Thoracic aorta (tissue), 2 donors: Measurements from ENCODE around the gene TMPRSS11F. TPM values are rescaled to one million over a fixed set of nuclear protein-coding genes. Genes with fewer than 3 reads are reported as not detected.

Experiments used
- ATAC-seq: fragments of 150-250 bp; one replicate; pipeline ENCODE4 v1.8.0; 2017; ENCODE audit warnings: low read depth; ENCODE audit not compliant: insufficient number of reproducible peaks, low FRiP score
- DNase-seq: peaks from one replicate; pipeline ENCODE4 v3.0.0-alpha.2; 2020; ENCODE audit warnings: low spot score
- H3K27ac ChIP-seq, 2 donors: fragments of 200-600 bp; sonication (generic); 1 replicate in 1 of 2; 2 replicates in 1 of 2; pipeline ENCODE4 v1.5.1; 2016; ENCODE audit warnings: mild to moderate bottlenecking in 2 of 2, moderate library complexity in 2 of 2
- H3K27me3 ChIP-seq: fragments of 200-600 bp; sonication (generic); replicated peaks from 2 replicates; pipeline ENCODE4 v1.6.0; 2016; ENCODE audit warnings: mild to moderate bottlenecking; ENCODE audit not compliant: insufficient read depth
- H3K36me3 ChIP-seq: fragments of 200-600 bp; sonication (generic); one replicate; pipeline ENCODE4 v1.5.1; 2016
- H3K4me1 ChIP-seq, 2 donors: fragments of 200-600 bp; sonication (generic); 1 replicate in 1 of 2; 2 replicates in 1 of 2; pipeline versions ENCODE4 v1.5.1 to v1.6.0; 2016; ENCODE audit warnings: low read depth in 2 of 2, mild to moderate bottlenecking in 1 of 2; ENCODE audit not compliant: control insufficient read depth in 1 of 2
- H3K4me3 ChIP-seq: fragments of 200-600 bp; sonication (generic); 2 replicates; pipeline ENCODE4 v1.5.1; 2016; ENCODE audit warnings: mild to moderate bottlenecking
- H3K9me3 ChIP-seq: fragments of 200-600 bp; sonication (generic); 2 replicates; pipeline ENCODE4 v1.5.1; 2016
- total RNA-seq, 2 donors: library from RNA; depleted of rRNA; stranded (reverse); fragments of >200 nt; gene quantifications; one replicate each; pipeline versions ENCODE4 v1.1.0 to v1.2.3, GENCODE V29; 2016
- TF ChIP-seq, protein P1 (sequence below): fragments of 200-600 bp; sonication (generic); IDR thresholded peaks from one replicate; pipeline ENCODE4 v1.5.1; 2019; ENCODE audit warnings: antibody characterized with exemption

TMPRSS11F gene
- total RNA-seq, 2 donors from 2014 or later = 0.28 TPM; not detected in 1

DNA sequence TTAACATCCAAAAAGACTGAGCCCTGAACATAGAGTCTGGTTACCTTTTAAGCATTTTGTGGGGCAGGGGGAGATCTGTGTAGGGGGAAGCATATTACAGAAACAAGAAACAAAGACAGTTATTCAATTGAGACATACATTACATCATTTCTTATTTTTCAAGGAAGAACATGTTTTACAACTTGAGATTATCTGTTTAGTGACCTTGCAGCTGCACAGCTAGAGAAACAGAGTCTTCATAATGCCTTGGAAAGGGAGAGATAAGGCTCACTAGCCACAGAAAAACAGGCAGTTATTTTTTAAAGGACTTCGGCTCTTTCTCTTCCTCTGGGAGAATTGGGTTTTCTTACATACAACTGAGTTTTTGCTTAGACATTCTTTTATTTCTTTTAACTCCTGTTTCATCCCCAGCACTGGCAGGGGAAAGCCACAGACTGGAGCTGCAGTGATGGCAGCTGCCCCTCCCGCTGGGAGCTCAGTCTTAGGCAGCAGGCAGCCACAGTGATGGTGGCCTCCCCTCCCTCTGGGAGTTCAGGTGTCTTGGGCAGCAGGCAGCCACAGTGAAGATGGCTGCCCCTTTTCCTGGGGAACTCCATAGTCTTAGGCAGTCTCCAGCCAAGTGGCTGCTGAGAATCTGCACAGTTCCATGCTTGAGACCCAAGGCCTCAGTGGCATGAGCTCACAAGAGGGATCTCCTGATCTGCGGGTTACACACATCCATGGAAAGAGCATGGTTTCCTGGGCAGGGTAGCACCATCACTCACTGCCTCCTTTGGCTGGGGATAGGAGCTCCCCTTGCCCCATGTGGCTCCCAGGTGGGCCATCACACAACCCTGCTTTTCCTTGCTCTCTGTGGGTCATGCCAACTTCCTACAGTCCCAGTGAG is 19.4 kb upstream of the TMPRSS11F start:
- TF ChIP-seq, protein P1, sequence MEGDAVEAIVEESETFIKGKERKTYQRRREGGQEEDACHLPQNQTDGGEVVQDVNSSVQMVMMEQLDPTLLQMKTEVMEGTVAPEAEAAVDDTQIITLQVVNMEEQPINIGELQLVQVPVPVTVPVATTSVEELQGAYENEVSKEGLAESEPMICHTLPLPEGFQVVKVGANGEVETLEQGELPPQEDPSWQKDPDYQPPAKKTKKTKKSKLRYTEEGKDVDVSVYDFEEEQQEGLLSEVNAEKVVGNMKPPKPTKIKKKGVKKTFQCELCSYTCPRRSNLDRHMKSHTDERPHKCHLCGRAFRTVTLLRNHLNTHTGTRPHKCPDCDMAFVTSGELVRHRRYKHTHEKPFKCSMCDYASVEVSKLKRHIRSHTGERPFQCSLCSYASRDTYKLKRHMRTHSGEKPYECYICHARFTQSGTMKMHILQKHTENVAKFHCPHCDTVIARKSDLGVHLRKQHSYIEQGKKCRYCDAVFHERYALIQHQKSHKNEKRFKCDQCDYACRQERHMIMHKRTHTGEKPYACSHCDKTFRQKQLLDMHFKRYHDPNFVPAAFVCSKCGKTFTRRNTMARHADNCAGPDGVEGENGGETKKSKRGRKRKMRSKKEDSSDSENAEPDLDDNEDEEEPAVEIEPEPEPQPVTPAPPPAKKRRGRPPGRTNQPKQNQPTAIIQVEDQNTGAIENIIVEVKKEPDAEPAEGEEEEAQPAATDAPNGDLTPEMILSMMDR = no peak
- no peak overlapping the region for H3K27ac ChIP-seq
- no peak for ATAC-seq
- H3K4me1 ChIP-seq = no peaks in the 10 kb centered on the region
- H3K9me3 ChIP-seq = no peaks in the 10 kb centered on the region
- H3K27me3 ChIP-seq = no peaks in the 10 kb centered on the region
- no peak overlapping the region for H3K4me3 ChIP-seq
- DNase-seq = no peak
- no peaks in the 10 kb centered on the region for H3K36me3 ChIP-seq

DNA sequence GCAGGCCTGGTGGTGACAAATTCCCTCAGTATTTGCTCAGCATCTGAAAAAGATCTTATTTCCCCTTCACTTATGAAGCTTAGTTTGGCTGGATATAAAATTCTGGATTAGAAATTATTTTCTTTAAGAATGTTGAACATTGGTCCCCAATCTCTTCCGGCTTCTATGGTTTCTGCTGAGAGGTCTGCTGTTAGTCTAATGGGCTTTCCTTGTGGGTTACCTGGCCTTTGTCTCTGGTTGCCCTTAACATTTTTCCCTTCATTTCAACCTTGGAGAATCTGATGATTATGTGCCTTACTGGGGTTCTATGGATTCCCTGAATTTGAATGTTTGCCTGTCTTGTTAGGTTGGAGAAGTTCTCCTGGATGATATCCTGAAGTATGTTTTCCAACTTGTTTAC is 17.4 kb upstream of the TMPRSS11F start:
- Histone ChIP-seq H3K36me3 (no peaks in the 10 kb centered on the region), H3K9me3 (no peaks in the 10 kb centered on the region), H3K27me3 (no peaks in the 10 kb centered on the region), H3K4me3 (no peak overlapping the region), H3K4me1 (no peaks in the 10 kb centered on the region), H3K27ac (no peak overlapping the region)
- no peak for ATAC-seq
- no peak for DNase-seq
- TF ChIP-seq, protein P1 = no peak

DNA sequence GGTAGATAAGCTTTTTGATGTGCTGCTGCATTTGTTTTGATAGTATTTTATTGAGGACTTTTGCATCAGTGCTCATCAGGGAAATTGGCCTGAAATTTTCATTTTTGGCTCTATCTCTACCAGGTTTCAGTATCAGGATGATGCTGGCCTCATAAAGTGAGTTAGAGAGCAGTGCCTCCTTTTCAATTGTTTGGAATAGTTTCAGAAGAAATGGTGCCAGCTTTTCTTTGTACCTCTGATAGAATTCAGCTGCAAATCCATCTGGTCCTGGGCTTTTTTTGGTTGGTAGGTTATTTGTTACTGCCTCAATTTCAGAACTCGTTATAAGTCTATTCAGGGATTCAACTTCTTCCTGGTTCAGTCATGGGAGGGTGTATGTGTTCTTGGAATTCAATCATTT is 15.6 kb upstream of the TMPRSS11F start:
- no peaks in the 10 kb centered on the region for H3K27me3 ChIP-seq
- no peaks in the 10 kb centered on the region for H3K4me1 ChIP-seq
- no peak overlapping the region for H3K4me3 ChIP-seq
- DNase-seq = no peak
- H3K36me3 ChIP-seq = no peaks in the 10 kb centered on the region
- no peaks in the 10 kb centered on the region for H3K9me3 ChIP-seq
- TF ChIP-seq, protein P1 = no peak
- ATAC-seq = no peak
- H3K27ac ChIP-seq = no peak overlapping the region

DNA sequence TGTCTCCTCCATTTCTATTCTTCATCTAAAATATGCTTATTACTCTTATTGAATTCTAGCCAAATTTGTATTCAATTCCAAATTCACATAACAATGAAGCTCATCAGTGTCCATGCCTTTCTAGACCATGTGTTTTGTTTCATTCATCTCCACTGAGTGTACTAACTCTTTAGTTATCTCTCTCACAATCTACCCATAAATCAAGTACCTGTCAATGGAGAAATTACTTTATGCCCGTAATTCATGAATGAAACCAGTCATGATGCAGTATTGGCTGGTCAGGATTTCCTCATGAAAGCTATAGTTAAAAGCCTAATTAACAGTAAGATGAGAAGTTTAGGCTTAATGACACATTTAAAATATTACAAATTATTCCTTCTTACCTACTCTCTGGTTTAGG is 12.2 kb upstream of the TMPRSS11F start:
- ATAC-seq (no peak), DNase-seq (no peak)
- Histone ChIP-seq H3K4me1 (no peaks in the 10 kb centered on the region), H3K27ac (no peak overlapping the region), H3K9me3 (no peaks in the 10 kb centered on the region), H3K27me3 (no peaks in the 10 kb centered on the region), H3K36me3 (no peaks in the 10 kb centered on the region), H3K4me3 (no peak overlapping the region)
- TF ChIP-seq, protein P1 = no peak

DNA sequence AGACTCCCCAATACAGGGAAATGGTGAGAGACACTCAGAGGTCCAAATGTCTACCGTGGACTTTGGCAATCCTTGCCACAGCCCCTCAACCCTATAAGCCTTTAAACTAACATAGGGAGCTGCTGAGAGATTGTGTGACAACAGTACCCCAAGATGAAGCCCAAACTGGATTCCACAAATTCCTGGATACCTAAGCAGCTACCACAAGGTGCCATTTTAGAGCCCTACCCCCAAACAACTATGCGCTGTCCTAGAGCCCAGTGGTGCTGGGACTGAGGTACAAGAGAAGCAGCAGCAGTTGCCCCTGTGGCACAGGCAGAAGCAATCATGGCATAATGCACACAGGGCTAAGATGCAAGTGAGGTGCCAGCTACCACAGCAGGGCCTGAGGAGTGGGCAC is 2.7 kb upstream of the TMPRSS11F start:
- no peaks in the 10 kb centered on the region for H3K27me3 ChIP-seq
- no peak overlapping the region for H3K27ac ChIP-seq
- H3K4me1 ChIP-seq = no peaks in the 10 kb centered on the region
- ATAC-seq = no peak
- no peak for DNase-seq
- TF ChIP-seq, protein P1 = no peak
- no peak overlapping the region for H3K4me3 ChIP-seq
- no peaks in the 10 kb centered on the region for H3K36me3 ChIP-seq
- H3K9me3 ChIP-seq = no peaks in the 10 kb centered on the region
